HT-29 (cell line): ENCODE data around the gene POC1A. TPM values are rescaled to one million over a fixed set of nuclear protein-coding genes. Genes with fewer than 3 reads are reported as not detected.

Experiments
- DNase-seq: peaks from one replicate; pipeline ENCODE4 v3.0.0-alpha.2; 2015; ENCODE audit warnings: low spot score
- total RNA-seq: library from RNA; depleted of rRNA; stranded (reverse); fragments of >200 nt; shearing (Covaris generic); gene quantifications from 2 replicates; pipeline ENCODE4 v1.2.3, GENCODE V29; 2014

The POC1A gene
- total RNA-seq, 1 experiment from 2014 or later = 25.2 TPM

DNA sequence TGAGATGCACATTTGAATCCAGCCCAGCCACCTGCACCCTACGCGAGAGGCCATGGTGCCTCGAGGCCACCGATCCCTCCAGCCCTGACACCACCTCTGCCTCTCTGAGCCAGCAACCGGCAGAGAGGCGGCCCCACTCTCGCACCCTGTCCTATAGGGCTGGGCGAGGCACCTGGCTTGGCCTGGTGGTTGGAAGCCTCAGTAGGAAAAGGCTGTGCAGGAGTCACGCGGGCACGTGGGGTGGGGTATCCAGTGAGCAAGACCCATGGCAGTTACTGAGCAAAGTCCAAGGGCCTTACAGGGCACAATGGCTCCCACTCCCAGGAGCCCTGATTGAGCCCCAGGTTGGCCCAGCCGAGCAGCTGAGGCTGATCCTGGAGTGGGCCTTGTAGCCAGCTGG is 85.5 kb downstream of the POC1A start:
- DNase-seq = no peak

GRCh38 chr3:52068055-52068571 is 86.1 kb downstream of the POC1A start:
- no peak for DNase-seq

DNA sequence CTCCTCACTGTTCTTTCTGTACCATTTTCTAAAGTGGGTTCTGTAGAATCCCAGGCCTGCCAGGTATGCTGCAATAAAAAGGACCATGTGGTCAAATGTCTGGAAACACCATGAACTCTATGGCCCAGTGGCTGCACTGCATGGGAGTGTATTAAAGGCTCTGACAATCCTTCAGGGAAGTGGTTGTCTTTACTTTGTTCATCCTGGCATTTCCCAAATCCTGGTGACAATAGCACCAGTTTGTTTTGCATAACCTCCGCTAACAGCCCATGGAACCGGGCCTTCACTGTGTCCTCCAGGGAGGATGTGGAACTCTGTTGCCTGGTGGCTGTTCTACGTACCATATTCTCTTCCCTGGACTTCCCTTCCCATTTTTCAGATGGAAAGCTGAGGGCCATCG is 86.7 kb downstream of the POC1A start:
- DNase-seq = no peak

DNA sequence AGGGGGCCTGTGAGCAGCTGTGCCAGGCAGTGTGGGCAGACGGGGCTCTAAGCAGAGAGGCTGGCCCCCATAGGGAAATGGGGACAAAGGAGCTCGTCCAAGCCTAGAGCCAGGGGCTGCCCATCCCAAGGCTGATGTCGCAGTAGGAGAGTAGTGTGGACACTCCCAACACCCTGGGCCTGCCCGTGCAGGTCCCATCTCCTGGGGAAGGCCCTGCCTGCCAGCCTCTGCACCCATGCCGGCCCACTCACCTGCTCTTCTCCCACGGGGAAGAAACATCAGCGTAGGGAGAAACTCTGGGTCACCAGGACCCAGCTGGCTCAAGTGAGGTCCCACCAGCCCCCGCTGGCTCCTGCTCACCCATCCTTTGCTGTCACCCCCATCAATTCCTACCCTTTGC is 87.2 kb downstream of the POC1A start:
- DNase-seq = no peak

DNA sequence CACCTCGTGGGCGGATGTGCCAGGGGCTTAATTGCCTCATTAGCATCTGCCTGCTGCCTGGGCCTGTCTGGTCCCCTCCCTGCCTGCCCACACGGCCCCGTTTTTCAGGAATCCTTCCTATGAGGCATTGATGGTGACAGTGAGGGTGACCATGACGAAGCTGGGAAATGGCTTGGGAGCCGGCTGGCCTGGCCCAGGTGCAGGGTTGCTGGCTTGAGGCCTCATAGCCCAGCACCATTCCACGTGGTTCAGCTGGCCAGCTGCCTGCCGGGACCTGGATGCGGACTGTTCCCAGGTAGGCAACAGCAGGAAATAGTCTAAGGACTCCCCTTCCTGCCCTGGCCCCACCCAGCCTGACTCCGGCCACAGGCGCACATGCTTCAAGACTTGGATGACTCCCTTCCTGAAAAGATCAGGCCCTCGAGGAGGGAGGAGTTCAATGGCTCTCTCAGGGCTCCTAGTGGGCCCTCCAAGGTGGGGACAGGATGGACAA is 88.9 kb downstream of the POC1A start:
- no peak for DNase-seq

DNA sequence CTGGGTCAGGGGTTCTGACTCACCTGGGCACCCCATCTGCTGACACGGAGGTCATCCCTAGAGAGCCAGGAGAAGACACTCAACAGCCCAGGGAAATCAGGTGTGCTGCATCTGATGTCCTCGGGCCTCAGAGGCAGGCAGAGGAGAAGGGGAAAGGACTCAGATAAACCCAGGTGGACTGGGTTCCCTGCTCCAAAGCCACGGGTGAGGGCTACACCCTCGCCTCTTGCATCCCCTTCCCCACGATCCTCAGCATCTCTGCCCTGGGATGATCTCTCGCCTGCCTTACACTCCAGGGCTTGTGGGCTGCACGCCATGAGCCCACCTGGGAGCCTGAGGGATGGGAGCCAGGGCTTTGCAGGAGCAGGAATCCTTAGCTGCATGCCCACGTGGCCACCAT is 89.7 kb downstream of the POC1A start:
- DNase-seq = no peak

GRCh38 chr3:52063026-52063723 is 91.0 kb downstream of the POC1A start:
- DNase-seq = no peak

- DNase-seq = peak; percentile 45
Observed at GRCh38 chr3:52062505-52062904, 91.7 kb downstream of the POC1A start.

GRCh38 chr3:52061121-52061910 is 92.9 kb downstream of the POC1A start:
- DNase-seq = no peak

DNA sequence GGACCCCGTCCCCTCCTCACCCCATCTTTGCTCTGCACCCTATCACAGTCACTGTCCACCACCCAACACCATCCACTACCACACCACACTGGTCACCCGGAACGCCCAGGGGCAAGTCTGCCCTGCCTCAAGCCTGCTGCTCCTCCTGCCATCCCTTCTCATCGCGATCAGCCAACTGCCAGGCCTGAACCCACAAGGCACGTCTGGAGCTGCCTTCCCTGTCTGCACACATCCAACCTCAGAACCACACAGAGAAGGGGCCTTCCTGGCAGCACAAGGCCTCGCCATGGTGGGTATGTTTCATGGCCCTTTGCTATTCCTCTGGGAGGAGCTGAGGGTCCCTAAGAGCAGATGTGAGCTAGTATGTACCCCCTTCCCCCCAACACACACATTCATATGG is 94.4 kb downstream of the POC1A start:
- DNase-seq = no peak

- no peak for DNase-seq
Observed at GRCh38 chr3:52057812-52058495, 96.3 kb downstream of the POC1A start.

DNA sequence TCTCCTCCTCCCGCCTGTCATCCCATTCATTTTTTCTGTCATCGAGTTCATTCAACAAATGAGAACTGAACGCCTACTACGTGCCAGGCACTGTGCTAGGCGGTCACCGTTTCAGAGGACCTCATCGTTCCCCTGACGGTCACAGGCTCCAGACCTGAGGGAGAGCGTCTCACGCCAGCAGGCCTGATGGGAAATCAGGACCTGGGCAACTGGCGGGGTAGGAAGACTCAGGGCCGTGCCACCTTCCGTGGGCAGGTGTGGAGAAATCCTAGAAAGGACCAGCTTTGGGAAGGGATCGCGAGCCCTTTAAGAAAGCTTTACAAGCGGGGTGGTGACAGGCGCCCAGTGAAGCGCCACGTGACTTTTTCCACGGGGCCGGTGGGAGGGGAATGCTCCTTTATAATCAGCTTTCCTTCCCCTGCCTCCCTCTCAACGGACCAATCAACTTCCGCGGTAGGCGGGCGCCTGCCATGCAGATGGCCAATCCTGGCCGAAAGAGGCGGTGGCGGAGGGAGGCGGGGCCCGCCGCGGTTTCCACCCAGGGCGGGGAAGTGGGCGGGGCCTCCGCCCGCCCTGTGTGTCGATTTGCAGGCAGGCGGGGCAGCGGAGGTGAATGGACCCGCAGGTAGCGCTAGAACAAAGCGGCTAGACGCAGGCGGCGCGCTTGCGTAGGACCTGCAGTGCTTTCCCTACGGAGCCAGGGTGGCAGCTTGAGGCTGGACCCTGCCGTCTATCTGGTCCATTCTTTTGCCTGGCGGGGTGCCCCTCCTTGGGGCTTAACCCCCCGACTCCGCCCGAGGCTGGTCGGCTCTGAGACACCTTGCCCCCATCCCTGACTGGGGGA is 97.0 kb downstream of the POC1A start:
- DNase-seq = peak; percentile 97

- DNase-seq = peak; percentile 42
Observed at GRCh38 chr3:52056521-52056967, 97.7 kb downstream of the POC1A start, which contains the start of gene DUSP7. TSS of gene DUSP7 (minus strand) at chr3:52056571. CDS start at chr3:52056366, 205 bp downstream.

- peak; percentile 51 for DNase-seq
Observed at GRCh38 chr3:52055537-52056351, 98.5 kb downstream of the POC1A start.

GRCh38 chr3:52054661-52055511 is 99.3 kb downstream of the POC1A start:
- no peak for DNase-seq

DNA sequence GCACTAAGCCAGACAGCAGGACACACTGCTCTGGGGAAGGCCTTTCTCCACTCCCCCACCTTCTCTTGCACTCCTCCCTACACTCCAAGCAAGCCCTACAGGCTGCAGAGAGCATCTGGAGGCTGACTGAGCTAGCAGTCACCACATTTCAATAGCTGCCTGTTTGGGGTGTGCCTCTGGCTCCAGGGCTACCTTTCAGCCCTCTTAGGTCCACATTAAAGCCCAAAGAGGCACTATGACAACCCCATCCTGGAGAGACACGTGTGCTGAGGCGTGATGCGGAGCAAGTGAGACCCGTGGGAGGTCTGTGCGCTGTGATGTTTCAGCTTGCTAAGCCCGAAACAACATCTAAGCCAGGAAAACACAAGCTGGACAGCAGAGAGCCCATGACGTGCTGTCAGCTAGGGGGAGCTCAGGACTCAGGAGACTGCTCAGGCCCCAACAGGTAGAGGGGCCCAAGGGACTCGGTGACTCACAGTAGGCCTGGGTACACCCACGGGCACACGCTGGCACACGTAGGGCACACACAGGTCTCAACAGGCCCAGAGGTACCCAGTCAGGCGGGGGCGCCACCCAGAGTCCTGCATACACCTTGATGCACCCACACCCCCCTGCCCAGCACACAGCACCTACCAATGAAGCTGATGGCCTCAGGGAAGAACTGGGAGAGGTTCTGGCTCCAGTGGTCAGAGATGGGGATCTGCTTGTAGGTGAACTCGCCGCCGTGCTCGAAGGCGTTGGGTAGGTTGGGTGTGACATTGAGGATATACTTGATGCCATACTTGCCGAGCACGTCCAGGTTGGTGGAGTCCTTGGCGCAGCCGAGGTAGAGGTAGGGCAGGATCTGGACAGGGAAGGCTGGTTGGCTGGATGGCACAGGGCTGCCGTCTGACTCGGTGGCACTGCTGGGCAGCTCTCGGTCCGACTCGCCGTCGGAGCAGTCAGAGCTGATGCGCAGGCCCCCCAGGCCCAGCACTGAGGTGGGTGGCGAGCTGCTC is 100.6 kb downstream of the POC1A start:
- DNase-seq = peak; percentile 40

- peak; percentile 56 for DNase-seq
Observed at GRCh38 chr3:52052831-52053306, 101.4 kb downstream of the POC1A start.

GRCh38 chr3:52051444-52051843 is 102.8 kb downstream of the POC1A start:
- no peak for DNase-seq
